Osteocyte (in vitro differentiated cells): Measurements from ENCODE around the gene TJP1. TPM values are rescaled to one million over a fixed set of nuclear protein-coding genes. Genes with fewer than 3 reads are reported as not detected.

Experiments
- DNase-seq: peaks from one replicate; pipeline ENCODE4 v3.0.0; 2021; ENCODE audit warnings: mixed read lengths; ENCODE audit not compliant: unreplicated experiment; ENCODE audit errors: extremely low spot score
- H3K27ac Mint-ChIP-seq: one replicate; pipeline ENCODE4 v1.8.0; 2021; ENCODE audit warnings: mild to moderate bottlenecking, mixed read lengths; ENCODE audit not compliant: unreplicated experiment
- H3K27me3 Mint-ChIP-seq: one replicate; pipeline ENCODE4 v1.8.0; 2021; ENCODE audit warnings: mixed read lengths; ENCODE audit not compliant: unreplicated experiment
- H3K36me3 Mint-ChIP-seq: one replicate; pipeline ENCODE4 v1.8.0; 2021; ENCODE audit warnings: mixed read lengths; ENCODE audit not compliant: unreplicated experiment
- H3K4me1 Mint-ChIP-seq: one replicate; pipeline ENCODE4 v1.8.0; 2021; ENCODE audit warnings: mixed read lengths; ENCODE audit not compliant: unreplicated experiment
- H3K4me3 Mint-ChIP-seq: one replicate; pipeline ENCODE4 v1.8.0; 2021; ENCODE audit warnings: mild to moderate bottlenecking, moderate library complexity, mixed read lengths; ENCODE audit not compliant: unreplicated experiment
- H3K9me3 Mint-ChIP-seq: one replicate; pipeline ENCODE4 v1.8.0; 2021; ENCODE audit warnings: mixed read lengths; ENCODE audit not compliant: unreplicated experiment
- CTCF ChIP-seq: fragments of 200-600 bp; sonication (generic); IDR thresholded peaks from 2 replicates; pipeline ENCODE4 v1.5.0; 2021; ENCODE audit warnings: antibody characterized with exemption, mild to moderate bottlenecking, moderate library complexity
- total RNA-seq: library from RNA; stranded (reverse); gene quantifications from 2 replicates; pipeline ENCODE4 v1.2.1, GENCODE V29; 2021

TJP1 gene
- total RNA-seq, 1 donor from 2014 or later = 113 TPM

- H3K36me3 Mint-ChIP-seq = peaks cover 11% of the 10 kb centered on the region
- no peak overlapping the region for H3K4me3 Mint-ChIP-seq
- no peak overlapping the region for H3K27ac Mint-ChIP-seq
- H3K27me3 Mint-ChIP-seq = no peaks in the 10 kb centered on the region
- no peak for DNase-seq
- no peak for TF ChIP-seq CTCF
- peaks cover 48% of the 10 kb centered on the region for H3K4me1 Mint-ChIP-seq
- peaks cover 8% of the 10 kb centered on the region for H3K9me3 Mint-ChIP-seq
These were observed 9.9 kb downstream of the TJP1 start for GRCh38 chr15:29812384-29812694.

GRCh38 chr15:29811691-29812383 lies 10.4 kb downstream of the TJP1 start:
- Mint-ChIP-seq H3K27ac (no peak overlapping the region), H3K9me3 (peaks cover 3% of the 10 kb centered on the region), H3K27me3 (no peaks in the 10 kb centered on the region), H3K4me3 (no peak overlapping the region), H3K4me1 (peaks cover 50% of the 10 kb centered on the region), H3K36me3 (peaks cover 7% of the 10 kb centered on the region)
- no peak for TF ChIP-seq CTCF
- no peak for DNase-seq

- H3K4me1 Mint-ChIP-seq = peaks cover 47% of the 10 kb centered on the region
- H3K27ac Mint-ChIP-seq = no peak overlapping the region
- peaks cover 4% of the 10 kb centered on the region for H3K36me3 Mint-ChIP-seq
These were observed 16.6 kb downstream of the TJP1 start for GRCh38 chr15:29805708-29806104.

GRCh38 chr15:29805043-29805707 lies 17.1 kb downstream of the TJP1 start:
- peaks cover 2% of the 10 kb centered on the region for H3K36me3 Mint-ChIP-seq
- H3K9me3 Mint-ChIP-seq = no peaks in the 10 kb centered on the region
- H3K27me3 Mint-ChIP-seq = no peaks in the 10 kb centered on the region
- no peak for TF ChIP-seq CTCF
- peak overlapping the region; percentile 70 for H3K27ac Mint-ChIP-seq
- peaks cover 53% of the 10 kb centered on the region for H3K4me1 Mint-ChIP-seq
- H3K4me3 Mint-ChIP-seq = no peak overlapping the region
- no peak for DNase-seq

More at GRCh38 chr15:29805708-29806104, 16.6 kb downstream of the TJP1 start:
- no peak for TF ChIP-seq CTCF
- no peak for DNase-seq
- H3K4me3 Mint-ChIP-seq = no peak overlapping the region
- H3K9me3 Mint-ChIP-seq = no peaks in the 10 kb centered on the region
- H3K27me3 Mint-ChIP-seq = no peaks in the 10 kb centered on the region

GRCh38 chr15:29802411-29802810 lies 19.9 kb downstream of the TJP1 start:
- peaks cover 17% of the 10 kb centered on the region for H3K36me3 Mint-ChIP-seq
- no peak for TF ChIP-seq CTCF

More at GRCh38 chr15:29802411-29802810, 19.9 kb downstream of the TJP1 start:
- H3K4me1 Mint-ChIP-seq = peaks cover 55% of the 10 kb centered on the region
- H3K27ac Mint-ChIP-seq = no peak overlapping the region
- DNase-seq = no peak
- H3K9me3 Mint-ChIP-seq = no peaks in the 10 kb centered on the region
- H3K4me3 Mint-ChIP-seq = no peak overlapping the region
- H3K27me3 Mint-ChIP-seq = no peaks in the 10 kb centered on the region
